Lung (tissue), 16 donors: ENCODE data around the gene PLCZ1. TPM values are rescaled to one million over a fixed set of nuclear protein-coding genes. Genes with fewer than 3 reads are reported as not detected.
"Not testable (repeated sequence)": the region's sequence is repeated elsewhere in the genome, so short reads cannot be mapped to it uniquely, and the experiment has no call there.

ENCODE experiments used
- ATAC-seq: fragments of 200-7000 bp; cut with Tn5 transposase; one replicate; pipeline ENCODE4 v1.9.1; 2020; ENCODE audit warnings: moderate number of reproducible peaks; ENCODE audit not compliant: insufficient read depth, low FRiP score
- DNase-seq, 3 donors: peaks; one replicate each; pipeline ENCODE4 v3.0.0-alpha.2; 2013 to 2017
- H3K27ac ChIP-seq, 2 donors: one replicate each; pipeline ENCODE4 v1.5.1; 2013; ENCODE audit warnings: mild to moderate bottlenecking in 2 of 2, moderate library complexity in 2 of 2, control low read depth in 1 of 2, inconsistent platforms in 1 of 2, low read depth in 1 of 2, low read length in 1 of 2
- H3K27me3 ChIP-seq, 3 donors: one replicate each; pipeline ENCODE4 v1.5.1; 2013; ENCODE audit warnings: low read length in 2 of 3; ENCODE audit not compliant: control insufficient read depth in 3 of 3, insufficient read depth in 3 of 3
- H3K36me3 ChIP-seq, 4 donors: one replicate each; pipeline ENCODE4 v1.5.1; 2013; ENCODE audit warnings: low read length in 4 of 4, mild to moderate bottlenecking in 1 of 4, moderate library complexity in 1 of 4; ENCODE audit not compliant: control insufficient read depth in 4 of 4, insufficient read depth in 4 of 4
- H3K4me1 ChIP-seq, 5 donors: one replicate each; pipeline ENCODE4 v1.5.1; 2013; ENCODE audit warnings: low read length in 5 of 5, mild to moderate bottlenecking in 2 of 5, moderate library complexity in 1 of 5; ENCODE audit not compliant: control insufficient read depth in 5 of 5, insufficient read depth in 5 of 5
- H3K4me3 ChIP-seq: one replicate; pipeline ENCODE4 v1.5.1; 2013; ENCODE audit warnings: mild to moderate bottlenecking, control low read depth, moderate library complexity
- H3K9ac ChIP-seq, 2 donors: one replicate each; pipeline ENCODE4 v1.5.1; 2013; ENCODE audit warnings: low read length in 2 of 2, control low read depth in 1 of 2; ENCODE audit not compliant: insufficient read depth in 1 of 2
- H3K9me3 ChIP-seq, 4 donors: one replicate each; pipeline ENCODE4 v1.5.1; 2013; ENCODE audit warnings: low read length in 3 of 4, mild to moderate bottlenecking in 1 of 4, moderate library complexity in 1 of 4; ENCODE audit not compliant: control insufficient read depth in 4 of 4, insufficient read depth in 3 of 4
- whole genome bisulfite sequencing, 2 donors: extraction: QIAGEN DNeasy Blood & Tissue Kit; methylation state at CpG; one replicate each; pipeline ENCODE4 v1.1.7; 2013; 5-methylcytosine and 5-hydroxymethylcytosine counted together
- long read RNA-seq, 5 donors: transcript quantifications; one replicate each; lab custom pipeline, GENCODE V29; 2026
- polyA plus RNA-seq, 2 donors: library from polyadenylated mRNA; stranded (reverse); fragments of 200-250 nt; gene quantifications; one replicate each; pipeline ENCODE4 v1.2.1, GENCODE V29; 2013
- total RNA-seq, 2 donors: library from RNA; depleted of rRNA in 1 of 2; stranded (reverse); fragments of >200 nt in 1 of 2; gene quantifications; one replicate each; pipeline ENCODE4 v1.2.1, GENCODE V29; 2014 to 2021
- TF ChIP-seq, protein P1 (sequence below): IDR thresholded peaks from 2 replicates; pipeline ENCODE4 v1.5.1; 2012; ENCODE audit warnings: mild to moderate bottlenecking; ENCODE audit errors: control extremely low read depth, extremely low read depth
- donor health status: control.
- donor health status: control.
- donor health status: Bipolar disorder and iron deficiency.
- donor health status: healthy.
- donor health status: DM: yes; HTN: yes; CAD: no.

Gene PLCZ1, protein sequence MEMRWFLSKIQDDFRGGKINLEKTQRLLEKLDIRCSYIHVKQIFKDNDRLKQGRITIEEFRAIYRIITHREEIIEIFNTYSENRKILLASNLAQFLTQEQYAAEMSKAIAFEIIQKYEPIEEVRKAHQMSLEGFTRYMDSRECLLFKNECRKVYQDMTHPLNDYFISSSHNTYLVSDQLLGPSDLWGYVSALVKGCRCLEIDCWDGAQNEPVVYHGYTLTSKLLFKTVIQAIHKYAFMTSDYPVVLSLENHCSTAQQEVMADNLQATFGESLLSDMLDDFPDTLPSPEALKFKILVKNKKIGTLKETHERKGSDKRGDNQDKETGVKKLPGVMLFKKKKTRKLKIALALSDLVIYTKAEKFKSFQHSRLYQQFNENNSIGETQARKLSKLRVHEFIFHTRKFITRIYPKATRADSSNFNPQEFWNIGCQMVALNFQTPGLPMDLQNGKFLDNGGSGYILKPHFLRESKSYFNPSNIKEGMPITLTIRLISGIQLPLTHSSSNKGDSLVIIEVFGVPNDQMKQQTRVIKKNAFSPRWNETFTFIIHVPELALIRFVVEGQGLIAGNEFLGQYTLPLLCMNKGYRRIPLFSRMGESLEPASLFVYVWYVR
- not detected for total RNA-seq
- not detected for polyA plus RNA-seq
- long read RNA-seq, donor 1, result 0 reads
- long read RNA-seq, donor 2, result 0 reads
- long read RNA-seq, donor 3, result 0 reads
- long read RNA-seq, donor 4, result 0 reads
- long read RNA-seq, donor 5, result 0 reads

DNA sequence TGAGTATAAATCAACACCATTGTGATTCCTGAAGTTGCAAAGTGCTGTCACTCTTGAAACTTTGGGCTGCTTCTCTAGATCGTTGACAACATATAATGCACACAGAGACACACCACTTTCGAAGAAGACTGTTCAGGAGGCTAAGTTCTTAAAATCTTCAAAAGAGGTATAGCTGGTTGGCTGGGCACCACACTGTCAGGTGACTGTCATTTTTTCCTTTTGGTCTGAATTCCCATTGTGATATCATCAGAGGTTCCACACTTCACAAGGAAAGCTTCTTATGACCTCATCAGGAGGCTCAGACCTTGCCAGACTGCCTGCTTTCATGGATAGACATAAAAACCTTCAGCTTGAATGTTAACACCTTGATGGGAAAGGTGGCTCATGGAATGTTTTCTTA is at the start of gene PLCZ1, which contains the start of gene CAPZA3:
PLCZ1 (minus strand) TSS at position 194 of the 400 bp plus-strand sequence. CDS start 641 bp downstream, outside the sequence.
CAPZA3 (plus strand) TSS at position 301 of the 400 bp plus-strand sequence. CDS start 150 bp downstream, outside the sequence.
- ATAC-seq (no peak), DNase-seq (no peak)
- no peaks in the 10 kb centered on the region for H3K36me3 ChIP-seq
- H3K9ac ChIP-seq, result no peak within 1 kb of the TSS
- no peak within 1 kb of the TSS for H3K4me3 ChIP-seq
- H3K27me3 ChIP-seq, result no peaks in the 10 kb centered on the region
- peaks cover 0 to 3% (median 0%) of the 10 kb centered on the region in 4 donors for H3K9me3 ChIP-seq
- H3K4me1 ChIP-seq, result no peaks in the 10 kb centered on the region
- H3K27ac ChIP-seq, result no peak within 1 kb of the TSS
- TF ChIP-seq, protein P1, sequence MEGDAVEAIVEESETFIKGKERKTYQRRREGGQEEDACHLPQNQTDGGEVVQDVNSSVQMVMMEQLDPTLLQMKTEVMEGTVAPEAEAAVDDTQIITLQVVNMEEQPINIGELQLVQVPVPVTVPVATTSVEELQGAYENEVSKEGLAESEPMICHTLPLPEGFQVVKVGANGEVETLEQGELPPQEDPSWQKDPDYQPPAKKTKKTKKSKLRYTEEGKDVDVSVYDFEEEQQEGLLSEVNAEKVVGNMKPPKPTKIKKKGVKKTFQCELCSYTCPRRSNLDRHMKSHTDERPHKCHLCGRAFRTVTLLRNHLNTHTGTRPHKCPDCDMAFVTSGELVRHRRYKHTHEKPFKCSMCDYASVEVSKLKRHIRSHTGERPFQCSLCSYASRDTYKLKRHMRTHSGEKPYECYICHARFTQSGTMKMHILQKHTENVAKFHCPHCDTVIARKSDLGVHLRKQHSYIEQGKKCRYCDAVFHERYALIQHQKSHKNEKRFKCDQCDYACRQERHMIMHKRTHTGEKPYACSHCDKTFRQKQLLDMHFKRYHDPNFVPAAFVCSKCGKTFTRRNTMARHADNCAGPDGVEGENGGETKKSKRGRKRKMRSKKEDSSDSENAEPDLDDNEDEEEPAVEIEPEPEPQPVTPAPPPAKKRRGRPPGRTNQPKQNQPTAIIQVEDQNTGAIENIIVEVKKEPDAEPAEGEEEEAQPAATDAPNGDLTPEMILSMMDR, result no peak
- whole genome bisulfite sequencing, 2 donors, result 83 to 90% methylated on average over 2 of the region's 2 CpGs

DNA sequence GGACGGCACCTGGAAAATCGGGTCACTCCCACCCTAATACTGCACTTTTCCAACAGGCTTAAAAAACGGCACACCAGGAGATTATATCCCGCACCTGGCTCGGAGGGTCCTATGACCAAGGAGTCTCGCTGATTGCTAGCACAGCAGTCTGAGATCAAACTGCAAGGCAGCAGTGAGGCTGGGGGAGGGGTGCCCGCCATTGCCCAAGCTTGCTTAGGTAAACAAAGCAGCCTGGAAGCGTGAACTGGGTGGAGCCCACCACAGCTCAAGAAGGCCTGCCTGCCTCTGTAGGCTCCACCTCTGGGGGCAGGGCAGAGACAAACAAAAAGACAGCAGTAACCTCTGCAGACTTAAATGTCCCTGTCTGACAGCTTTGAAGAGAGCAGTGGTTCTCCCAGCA is 47.7 kb upstream of the PLCZ1 start:
- H3K9ac ChIP-seq, H3K4me1 ChIP-seq, H3K36me3 ChIP-seq, H3K27ac ChIP-seq, DNase-seq, H3K9me3 ChIP-seq, H3K4me3 ChIP-seq, ATAC-seq, H3K27me3 ChIP-seq: not testable (repeated sequence)
- WGBS, 2 donors, result 93 to 94% methylated on average over 8 of the region's 8 CpGs

DNA sequence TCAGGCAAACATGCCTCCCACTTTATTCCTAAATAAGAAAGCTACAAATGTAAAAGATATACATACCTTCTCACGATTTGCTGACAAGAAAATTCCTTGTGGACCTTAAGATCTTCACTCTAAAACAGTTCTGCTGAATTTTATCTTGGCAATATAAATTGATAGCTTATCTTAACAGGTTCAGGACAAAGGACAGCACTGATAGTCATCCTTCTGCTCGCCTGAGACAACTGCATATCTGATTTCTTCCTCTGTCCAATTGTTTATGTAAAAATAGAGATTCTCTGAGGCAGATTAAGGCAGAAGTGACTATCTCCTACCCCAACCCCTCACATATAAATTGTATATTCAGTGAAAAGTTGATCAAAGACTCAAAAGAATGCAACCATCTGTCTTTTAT is 45.0 kb upstream of the PLCZ1 start:
- TF ChIP-seq, protein P1, result no peak
- no peaks in the 10 kb centered on the region for H3K4me1 ChIP-seq
- WGBS, 2 donors, result 44 to 72% methylated on average over 2 of the region's 2 CpGs

DNA sequence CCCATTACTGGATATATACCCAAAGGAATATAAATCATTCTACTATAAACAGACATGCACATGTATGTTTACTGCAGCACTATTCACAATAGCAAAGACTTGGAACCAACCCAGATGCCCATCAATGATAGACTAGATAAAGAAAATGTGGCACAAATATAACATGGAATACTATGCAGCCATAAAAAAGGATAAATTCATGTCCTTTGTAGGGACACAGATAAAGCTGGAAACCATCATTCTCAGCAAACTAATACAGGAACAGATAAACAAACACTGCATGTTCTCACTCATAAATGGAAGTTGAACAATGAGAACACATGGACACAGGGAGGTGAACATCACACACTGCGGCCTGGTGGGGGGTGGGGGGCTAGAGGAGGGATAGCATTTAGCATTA is 28.7 kb upstream of the PLCZ1 start:
- H3K4me3 ChIP-seq, H3K9ac ChIP-seq, DNase-seq, H3K4me1 ChIP-seq, H3K27me3 ChIP-seq, H3K36me3 ChIP-seq, H3K27ac ChIP-seq, ATAC-seq, H3K9me3 ChIP-seq: not testable (repeated sequence)
- WGBS, 2 donors, result 82 to 83% methylated on average over 1 of the region's 1 CpG

More for the DNA sequence above, 45.0 kb upstream of the PLCZ1 start:
- Histone ChIP-seq H3K27me3 (no peaks in the 10 kb centered on the region), H3K9me3 (no peaks in the 10 kb centered on the region), H3K4me3 (no peak overlapping the region), H3K36me3 (no peaks in the 10 kb centered on the region), H3K27ac (no peak overlapping the region), H3K9ac (no peak overlapping the region)
- DNase-seq, result no peak
- no peak for ATAC-seq
